ENCODE data around the gene SLC25A23.
A peak's percentile ranks its signal among the peaks of the same experiment; 100 is the strongest.

The SLC25A23 gene

DNA sequence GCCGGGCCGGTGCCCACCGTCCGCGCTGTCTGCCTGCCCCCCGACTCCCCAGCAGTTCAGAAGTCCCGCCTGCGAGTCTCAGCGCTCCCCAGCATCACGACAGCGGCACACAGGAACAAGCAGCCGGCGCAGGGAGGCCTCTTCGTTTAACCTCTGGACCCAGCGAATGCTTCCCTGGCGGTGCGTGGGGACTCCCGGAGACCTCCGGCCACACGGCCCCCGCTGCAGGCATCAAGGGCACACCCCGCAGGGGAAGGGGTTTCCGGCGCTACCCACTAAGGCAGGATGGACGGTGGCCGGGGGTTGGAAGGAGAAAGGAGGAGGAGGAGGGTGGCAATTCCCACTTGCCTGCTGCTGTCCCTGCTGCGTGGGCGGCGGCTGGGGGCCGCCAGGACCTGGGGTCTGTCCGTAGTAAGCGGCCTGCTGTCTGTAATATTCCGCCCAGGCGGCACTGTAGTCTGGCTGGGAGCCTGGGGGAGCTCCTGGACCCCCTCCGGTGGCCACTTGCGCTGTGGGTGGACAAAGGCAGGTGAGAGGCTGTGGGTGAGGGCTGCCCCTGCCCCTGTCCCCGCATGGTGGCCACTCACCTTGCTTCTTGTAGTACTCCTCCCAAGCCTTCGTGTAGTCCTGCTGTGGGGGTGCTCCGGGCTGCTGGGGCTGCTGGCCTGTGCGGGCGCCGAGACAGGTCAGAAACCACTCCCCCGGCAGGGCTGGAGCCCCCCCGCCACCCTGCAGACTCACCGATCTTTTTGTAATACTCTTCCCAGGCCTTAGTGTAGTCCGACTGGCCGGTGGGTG is 44.6 kb downstream of the SLC25A23 start:
- TF ChIP-seq, protein P1, sequence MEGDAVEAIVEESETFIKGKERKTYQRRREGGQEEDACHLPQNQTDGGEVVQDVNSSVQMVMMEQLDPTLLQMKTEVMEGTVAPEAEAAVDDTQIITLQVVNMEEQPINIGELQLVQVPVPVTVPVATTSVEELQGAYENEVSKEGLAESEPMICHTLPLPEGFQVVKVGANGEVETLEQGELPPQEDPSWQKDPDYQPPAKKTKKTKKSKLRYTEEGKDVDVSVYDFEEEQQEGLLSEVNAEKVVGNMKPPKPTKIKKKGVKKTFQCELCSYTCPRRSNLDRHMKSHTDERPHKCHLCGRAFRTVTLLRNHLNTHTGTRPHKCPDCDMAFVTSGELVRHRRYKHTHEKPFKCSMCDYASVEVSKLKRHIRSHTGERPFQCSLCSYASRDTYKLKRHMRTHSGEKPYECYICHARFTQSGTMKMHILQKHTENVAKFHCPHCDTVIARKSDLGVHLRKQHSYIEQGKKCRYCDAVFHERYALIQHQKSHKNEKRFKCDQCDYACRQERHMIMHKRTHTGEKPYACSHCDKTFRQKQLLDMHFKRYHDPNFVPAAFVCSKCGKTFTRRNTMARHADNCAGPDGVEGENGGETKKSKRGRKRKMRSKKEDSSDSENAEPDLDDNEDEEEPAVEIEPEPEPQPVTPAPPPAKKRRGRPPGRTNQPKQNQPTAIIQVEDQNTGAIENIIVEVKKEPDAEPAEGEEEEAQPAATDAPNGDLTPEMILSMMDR (IDR thresholded peaks at IDR 0.05; ENCODE audit: low read length, missing control alignments), result no peak
- H3K4me3 ChIP-seq (replicated peaks; ENCODE audit: low read depth, low read length), result no peak overlapping the region
- no peak for DNase-seq (ENCODE audit: low read depth)

DNA sequence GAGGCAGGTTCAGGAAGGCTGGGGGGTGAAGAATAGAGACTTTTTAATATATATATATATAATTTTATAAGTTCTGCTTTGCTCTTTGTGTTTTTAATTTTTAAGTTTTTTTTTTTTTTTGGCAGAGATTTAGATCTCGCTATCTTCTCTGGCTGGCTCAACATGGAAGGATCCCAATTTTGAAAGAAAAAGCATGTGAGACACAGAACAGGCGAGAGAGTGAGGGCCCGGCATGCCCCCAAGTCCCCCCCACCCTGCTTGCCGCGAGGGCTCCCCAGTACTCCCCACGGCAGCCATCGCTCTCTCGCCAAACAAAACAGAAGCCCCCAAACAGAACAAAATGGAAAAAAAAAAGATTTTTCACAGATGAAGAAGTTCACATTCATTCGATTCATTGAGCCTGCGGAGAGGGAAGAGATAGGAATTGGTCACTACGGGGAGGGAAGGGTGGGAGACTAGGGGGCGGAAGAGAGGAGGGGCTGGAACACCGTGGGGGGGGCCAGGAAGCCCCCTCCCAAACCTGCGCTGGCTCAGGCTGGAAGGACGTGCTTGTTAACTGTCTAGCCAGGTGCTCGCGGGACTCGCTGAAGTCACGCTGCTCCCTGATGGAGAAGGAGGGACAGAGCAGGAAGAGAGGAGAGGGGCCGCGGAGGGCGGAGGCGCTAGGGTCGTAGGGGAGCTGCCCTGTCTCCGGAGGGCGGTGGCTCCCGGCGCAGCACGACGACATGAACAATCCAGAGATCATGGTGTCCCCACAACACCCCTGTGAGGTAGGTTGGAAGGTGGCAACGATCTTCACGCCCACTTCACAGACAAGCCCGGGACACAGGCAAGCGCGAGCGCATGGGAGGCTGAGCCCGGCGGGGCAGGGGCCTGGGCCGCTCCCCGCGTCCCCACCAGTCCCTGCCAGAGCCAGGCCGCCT is 45.6 kb downstream of the SLC25A23 start:
- TF ChIP-seq, protein P1 (IDR thresholded peaks at IDR 0.05; ENCODE audit: low read length, missing control alignments), result no peak
- DNase-seq (ENCODE audit: low read depth), result no peak
- no peak overlapping the region for H3K4me3 ChIP-seq (replicated peaks; ENCODE audit: low read depth, low read length)

DNA sequence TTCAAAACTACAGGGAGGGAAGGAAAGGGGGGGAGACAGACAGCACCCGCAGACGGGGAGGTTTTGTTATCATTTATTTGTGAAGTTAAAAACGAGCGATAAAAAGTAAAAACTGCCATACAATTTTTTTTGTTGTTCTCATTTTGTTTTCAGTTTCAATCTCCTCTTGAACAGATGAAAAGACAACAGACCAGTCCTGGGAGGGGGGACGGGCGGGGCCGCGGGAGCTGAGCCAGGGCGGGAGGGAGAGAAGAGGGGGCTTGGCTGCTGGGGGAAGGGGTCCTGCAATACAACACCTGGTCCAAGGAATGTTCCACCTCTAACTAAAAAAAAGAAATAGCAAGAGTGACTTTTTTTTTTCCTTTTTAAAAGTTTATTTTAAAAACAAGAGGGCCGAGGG is 46.3 kb downstream of the SLC25A23 start:
- TF ChIP-seq, protein P1 (IDR thresholded peaks at IDR 0.05; ENCODE audit: low read length, missing control alignments), result no peak
- DNase-seq (ENCODE audit: low read depth), result no peak
- no peak overlapping the region for H3K4me3 ChIP-seq (replicated peaks; ENCODE audit: low read depth, low read length)

DNA sequence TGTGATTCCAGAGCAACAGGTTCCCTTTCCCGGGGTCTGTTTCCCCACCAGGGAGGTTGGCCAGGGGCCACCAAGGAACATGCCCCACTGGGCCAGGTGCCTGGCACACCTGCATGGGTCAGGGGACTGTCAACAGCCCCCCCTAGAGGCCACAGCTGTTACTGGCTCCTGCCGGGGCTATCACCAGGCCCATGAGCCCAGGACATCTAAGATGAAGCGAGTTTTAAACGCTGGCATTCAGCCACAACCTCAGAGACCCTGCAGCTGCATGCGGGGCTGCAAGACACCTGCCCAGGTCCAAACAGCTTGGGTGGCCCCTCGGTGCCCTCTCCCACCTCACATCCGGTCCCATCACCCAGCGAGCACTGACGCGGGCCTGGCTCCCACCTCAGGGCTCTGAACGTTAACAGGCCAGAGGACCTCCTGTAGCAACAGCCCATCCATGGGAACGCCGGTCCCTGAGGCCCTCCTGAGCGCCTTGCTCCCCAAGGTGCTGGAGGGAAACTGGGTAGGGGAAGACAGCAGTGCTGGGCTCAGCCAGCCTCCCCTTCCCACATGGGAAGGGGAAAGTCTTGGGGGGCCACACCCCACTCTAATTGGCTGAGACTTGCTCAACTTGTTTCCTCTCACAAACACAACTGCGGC is 47.0 kb downstream of the SLC25A23 start:
- no peak overlapping the region for H3K4me3 ChIP-seq (replicated peaks; ENCODE audit: low read depth, low read length)
- TF ChIP-seq, protein P1 (IDR thresholded peaks at IDR 0.05; ENCODE audit: low read length, missing control alignments), result peak; percentile 57
- peak; percentile 21 for DNase-seq (ENCODE audit: low read depth)

DNA sequence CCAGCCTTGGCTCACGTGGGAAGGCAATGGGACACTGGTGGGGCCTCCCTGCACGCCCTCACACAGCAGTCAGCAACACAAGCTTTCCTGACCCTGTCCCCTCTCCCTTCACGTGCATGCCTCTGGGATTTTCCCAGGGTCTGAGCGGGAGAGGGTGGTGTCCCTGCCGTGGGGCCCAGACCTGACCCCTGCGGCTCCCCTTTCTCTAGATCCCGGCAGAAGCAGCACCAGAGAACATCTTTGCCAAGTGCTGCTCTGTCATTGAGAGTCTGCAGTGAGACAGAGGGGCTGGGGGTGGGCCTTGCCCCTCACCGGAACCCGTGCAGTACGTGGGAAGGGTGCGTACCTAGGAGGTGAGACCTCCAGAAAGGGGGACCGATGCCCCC is 47.5 kb downstream of the SLC25A23 start:
- H3K4me3 ChIP-seq (replicated peaks; ENCODE audit: low read depth, low read length), result no peak overlapping the region
- TF ChIP-seq, protein P1 (IDR thresholded peaks at IDR 0.05; ENCODE audit: low read length, missing control alignments), result no peak
- no peak for DNase-seq (ENCODE audit: low read depth)

DNA sequence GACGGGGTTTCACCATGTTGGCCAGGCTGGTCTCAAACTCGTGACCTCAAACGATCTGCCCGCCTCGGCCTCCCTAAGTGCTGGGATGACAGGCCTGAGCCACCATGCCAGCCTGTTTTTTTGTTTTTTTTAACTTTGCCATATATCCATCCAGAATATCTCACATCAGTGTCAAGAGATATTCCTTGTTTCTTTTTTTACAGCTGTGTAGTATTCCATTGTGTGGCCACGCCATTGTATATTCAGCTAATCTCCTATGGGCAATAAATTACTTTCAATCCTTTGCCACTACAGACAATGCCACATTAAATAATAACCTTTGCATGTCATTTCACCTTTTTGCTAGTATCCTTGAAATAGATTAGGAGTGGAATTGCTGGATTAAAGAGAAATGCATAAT is 50.2 kb downstream of the SLC25A23 start:
- no peak overlapping the region for H3K4me3 ChIP-seq (replicated peaks; ENCODE audit: low read depth, low read length)
- TF ChIP-seq, protein P1 (IDR thresholded peaks at IDR 0.05; ENCODE audit: low read length, missing control alignments), result no peak
- no peak for DNase-seq (ENCODE audit: low read depth)
